Activated T-cell treated with anti-CD3 and anti-CD28 coated beads, Interleukin-2, amount 50 U/mL, for 24 hours (primary cell): ENCODE results near the gene TMTC2.

Experiments used
- DNase-seq: peaks from one replicate; pipeline ENCODE4 v3.0.0-alpha.2; 2020
- H3K27ac Mint-ChIP-seq: 2 replicates; pipeline ENCODE4 v1.8.0; 2020; ENCODE audit warnings: mild to moderate bottlenecking, mixed read lengths
- H3K27me3 Mint-ChIP-seq: 2 replicates; pipeline ENCODE4 v1.8.0; 2020; ENCODE audit warnings: mixed read lengths
- H3K36me3 Mint-ChIP-seq: 2 replicates; pipeline ENCODE4 v1.8.0; 2020; ENCODE audit warnings: low read depth, mixed read lengths
- H3K4me1 Mint-ChIP-seq: 2 replicates; pipeline ENCODE4 v1.8.0; 2020; ENCODE audit warnings: low read depth, mixed read lengths
- H3K4me3 Mint-ChIP-seq: 2 replicates; pipeline ENCODE4 v1.8.0; 2020; ENCODE audit warnings: mild to moderate bottlenecking, moderate library complexity, mixed read lengths
- H3K9me3 Mint-ChIP-seq: 2 replicates; pipeline ENCODE4 v1.8.0; 2020; ENCODE audit warnings: mixed read lengths

The TMTC2 gene

GRCh38 chr12:82873309-82873708 lies 186.6 kb downstream of the TMTC2 start:
- Mint-ChIP-seq H3K36me3 (no peaks in the 10 kb centered on the region), H3K4me3 (no peak overlapping the region), H3K9me3 (no peaks in the 10 kb centered on the region), H3K4me1 (peaks cover 3% of the 10 kb centered on the region), H3K27ac (no peak overlapping the region), H3K27me3 (no peaks in the 10 kb centered on the region)
- no peak for DNase-seq

GRCh38 chr12:82873951-82874350 lies 187.2 kb downstream of the TMTC2 start:
- H3K4me3 Mint-ChIP-seq: no peak overlapping the region
- no peaks in the 10 kb centered on the region for H3K9me3 Mint-ChIP-seq
- H3K27me3 Mint-ChIP-seq: no peaks in the 10 kb centered on the region
- DNase-seq: no peak
- no peaks in the 10 kb centered on the region for H3K36me3 Mint-ChIP-seq
- H3K4me1 Mint-ChIP-seq: peaks cover 3% of the 10 kb centered on the region
- H3K27ac Mint-ChIP-seq: no peak overlapping the region

- Mint-ChIP-seq H3K27me3 (no peaks in the 10 kb centered on the region), H3K4me3 (no peak overlapping the region), H3K27ac (no peak overlapping the region), H3K9me3 (no peaks in the 10 kb centered on the region), H3K4me1 (peaks cover 3% of the 10 kb centered on the region), H3K36me3 (no peaks in the 10 kb centered on the region)
- no peak for DNase-seq
Measured at GRCh38 chr12:82874945-82875344, 188.2 kb downstream of the TMTC2 start.

DNA sequence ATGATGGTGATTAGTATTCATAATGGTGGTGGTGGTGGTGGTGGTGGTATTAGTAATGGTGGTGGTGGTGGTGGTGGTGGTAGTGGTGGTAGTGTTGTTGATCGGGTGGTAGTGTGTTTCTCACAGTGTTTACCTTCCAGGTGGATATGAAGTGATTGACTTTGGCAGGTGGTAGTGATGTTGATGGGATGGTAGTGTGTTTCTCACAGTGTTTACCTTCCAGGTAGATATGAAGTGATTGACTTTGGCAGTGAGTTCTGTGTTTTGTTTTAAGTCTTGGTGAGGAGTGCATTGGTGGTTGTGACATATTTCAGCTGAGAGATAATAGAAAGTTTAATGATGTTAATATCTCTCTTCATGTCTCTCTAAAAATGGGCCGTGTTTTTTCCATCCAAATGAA lies 189.4 kb downstream of the TMTC2 start:
- Mint-ChIP-seq H3K36me3 (no peaks in the 10 kb centered on the region), H3K9me3 (no peaks in the 10 kb centered on the region), H3K27ac (no peak overlapping the region), H3K4me1 (no peaks in the 10 kb centered on the region), H3K27me3 (no peaks in the 10 kb centered on the region), H3K4me3 (no peak overlapping the region)
- no peak for DNase-seq

DNA sequence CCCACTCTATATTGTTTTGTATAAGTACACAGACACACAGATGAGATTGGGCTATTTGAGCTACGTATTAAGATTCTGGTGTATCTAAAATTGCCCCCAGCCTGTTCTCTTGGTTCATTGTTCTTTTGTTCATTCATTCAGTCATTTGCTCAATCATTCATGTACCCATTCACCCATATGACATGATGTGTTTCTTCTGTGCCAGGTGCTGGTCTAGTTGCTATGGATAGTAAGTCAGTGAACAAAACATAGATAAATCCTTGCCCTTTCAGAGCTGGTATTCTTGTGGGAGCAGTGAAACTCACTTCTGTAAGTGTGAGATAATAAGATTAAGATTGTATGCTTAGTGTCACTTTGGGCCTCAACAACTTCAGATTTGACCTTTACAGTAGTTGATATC lies 191.3 kb downstream of the TMTC2 start:
- no peak for DNase-seq
- no peaks in the 10 kb centered on the region for H3K36me3 Mint-ChIP-seq
- H3K4me1 Mint-ChIP-seq: no peaks in the 10 kb centered on the region
- H3K9me3 Mint-ChIP-seq: no peaks in the 10 kb centered on the region
- H3K27me3 Mint-ChIP-seq: no peaks in the 10 kb centered on the region
- no peak overlapping the region for H3K27ac Mint-ChIP-seq
- H3K4me3 Mint-ChIP-seq: no peak overlapping the region

DNA sequence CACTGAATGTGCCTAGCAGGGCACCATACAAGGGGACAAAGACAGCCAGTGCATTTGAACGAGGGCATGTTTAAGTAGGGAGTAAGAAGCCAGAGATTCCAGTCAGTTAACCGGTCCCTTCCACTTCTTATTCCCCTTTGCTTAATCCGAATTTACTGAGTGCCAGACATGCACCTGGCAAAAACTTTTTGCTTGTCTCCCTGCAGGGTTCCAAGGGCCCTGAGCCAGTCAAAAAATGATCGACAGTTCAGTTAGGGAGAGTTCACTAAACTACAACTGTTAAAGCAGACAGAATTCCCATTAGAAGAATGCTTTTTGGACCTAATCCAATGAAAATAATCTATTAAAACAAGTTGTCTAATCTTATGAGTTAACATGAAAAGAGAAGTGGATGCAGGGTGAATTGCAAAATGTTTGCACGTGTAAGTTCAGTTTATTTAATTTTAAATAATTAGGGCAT lies 193.8 kb downstream of the TMTC2 start:
- H3K36me3 Mint-ChIP-seq: no peaks in the 10 kb centered on the region
- H3K4me3 Mint-ChIP-seq: no peak overlapping the region
- DNase-seq: no peak
- H3K27me3 Mint-ChIP-seq: no peaks in the 10 kb centered on the region
- no peak overlapping the region for H3K27ac Mint-ChIP-seq
- no peaks in the 10 kb centered on the region for H3K4me1 Mint-ChIP-seq
- no peaks in the 10 kb centered on the region for H3K9me3 Mint-ChIP-seq

GRCh38 chr12:82883394-82884355 lies 197.0 kb downstream of the TMTC2 start:
- no peaks in the 10 kb centered on the region for H3K36me3 Mint-ChIP-seq
- no peaks in the 10 kb centered on the region for H3K4me1 Mint-ChIP-seq
- H3K27me3 Mint-ChIP-seq: no peaks in the 10 kb centered on the region
- no peak overlapping the region for H3K4me3 Mint-ChIP-seq
- no peaks in the 10 kb centered on the region for H3K9me3 Mint-ChIP-seq
- DNase-seq: no peak
- no peak overlapping the region for H3K27ac Mint-ChIP-seq

DNA sequence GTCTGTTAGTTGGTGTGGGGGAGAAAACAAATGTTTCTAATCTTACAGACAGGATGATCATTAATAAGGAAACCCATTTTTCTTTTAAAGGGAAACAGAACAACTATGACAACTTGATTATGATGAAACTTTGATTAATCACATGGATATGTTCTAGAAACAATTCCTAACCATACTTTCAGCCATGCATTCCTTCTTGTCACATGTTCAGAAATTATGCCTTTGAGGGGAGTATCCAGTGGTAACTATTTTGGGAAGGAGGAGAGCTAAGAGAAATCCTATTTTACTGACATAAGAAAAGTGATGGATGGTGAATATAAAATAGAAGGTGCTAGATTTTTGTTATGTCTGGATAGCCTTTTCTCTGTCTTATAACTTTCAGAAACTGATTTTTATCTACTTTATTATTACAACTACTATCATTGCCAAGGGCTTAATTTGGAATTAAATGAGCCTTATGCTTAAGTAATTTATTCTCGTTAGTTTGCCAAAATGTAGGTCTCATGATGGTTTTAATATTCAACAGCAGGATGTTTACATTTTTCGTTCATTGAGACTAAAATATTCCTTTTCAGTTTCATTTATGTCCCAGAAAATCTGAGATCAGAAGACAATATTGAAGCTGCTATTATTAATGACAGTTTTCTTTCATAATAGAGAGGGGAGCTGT lies 200.1 kb downstream of the TMTC2 start:
- Mint-ChIP-seq H3K9me3 (no peaks in the 10 kb centered on the region), H3K27me3 (no peaks in the 10 kb centered on the region), H3K4me1 (no peaks in the 10 kb centered on the region), H3K36me3 (no peaks in the 10 kb centered on the region), H3K4me3 (no peak overlapping the region), H3K27ac (no peak overlapping the region)
- no peak for DNase-seq

DNA sequence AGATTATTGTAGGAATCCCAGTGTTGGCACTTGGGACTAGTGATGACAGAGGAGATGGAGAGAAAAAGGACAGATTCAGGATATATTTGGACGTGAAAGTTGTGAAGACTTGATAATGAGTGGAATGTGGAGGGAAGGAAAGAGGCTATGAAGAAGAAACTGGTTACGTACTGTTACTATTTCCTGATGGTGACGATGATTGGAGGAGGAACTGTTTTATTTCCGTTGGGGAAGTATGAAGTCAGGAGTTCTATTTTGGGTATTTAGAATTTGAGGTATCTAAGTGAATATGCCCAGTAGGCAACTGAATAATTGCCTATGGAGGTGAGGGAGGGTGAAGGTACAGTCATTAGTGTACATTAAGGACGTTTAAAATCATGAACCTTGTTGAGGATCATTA lies 207.2 kb downstream of the TMTC2 start:
- no peak for DNase-seq
- Mint-ChIP-seq H3K4me1 (no peaks in the 10 kb centered on the region), H3K27ac (no peak overlapping the region), H3K27me3 (no peaks in the 10 kb centered on the region), H3K36me3 (no peaks in the 10 kb centered on the region), H3K9me3 (no peaks in the 10 kb centered on the region), H3K4me3 (no peak overlapping the region)

DNA sequence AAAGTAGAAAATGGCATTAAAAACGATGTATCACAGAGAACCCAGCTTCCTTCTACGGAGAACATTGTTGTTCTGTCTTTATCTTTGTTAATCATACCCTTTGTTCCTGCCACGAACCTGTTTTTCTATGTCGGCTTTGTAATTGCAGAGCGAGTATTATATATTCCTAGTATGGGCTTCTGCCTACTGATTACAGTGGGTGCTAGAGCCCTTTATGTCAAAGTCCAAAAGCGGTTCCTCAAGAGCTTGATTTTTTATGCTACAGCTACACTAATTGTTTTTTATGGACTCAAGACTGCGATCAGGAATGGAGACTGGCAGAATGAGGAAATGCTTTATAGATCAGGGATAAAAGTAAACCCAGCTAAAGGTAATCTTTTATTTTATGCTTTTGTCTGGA lies 209.6 kb downstream of the TMTC2 start:
- no peaks in the 10 kb centered on the region for H3K36me3 Mint-ChIP-seq
- DNase-seq: no peak
- no peaks in the 10 kb centered on the region for H3K27me3 Mint-ChIP-seq
- no peaks in the 10 kb centered on the region for H3K4me1 Mint-ChIP-seq
- no peaks in the 10 kb centered on the region for H3K9me3 Mint-ChIP-seq
- no peak overlapping the region for H3K4me3 Mint-ChIP-seq
- H3K27ac Mint-ChIP-seq: no peak overlapping the region

DNA sequence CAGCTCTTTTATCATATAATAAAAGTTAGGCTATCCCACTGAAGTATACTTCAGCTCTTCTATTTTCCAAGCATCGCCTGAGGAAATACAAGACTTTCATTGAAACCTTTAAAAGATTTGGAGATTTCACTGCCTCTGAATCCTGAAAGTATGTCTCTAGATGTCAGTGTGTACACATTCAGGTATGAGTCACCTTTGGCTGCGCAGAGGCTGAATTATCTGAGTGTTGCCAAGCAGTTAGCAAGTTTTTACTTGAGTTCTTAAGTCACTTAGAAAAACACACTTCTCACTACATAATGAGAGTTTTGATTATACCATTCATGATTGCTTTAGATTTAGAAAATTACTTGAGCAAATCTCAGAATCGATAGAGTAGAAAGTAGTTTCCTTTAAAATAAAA lies 210.3 kb downstream of the TMTC2 start:
- no peaks in the 10 kb centered on the region for H3K9me3 Mint-ChIP-seq
- H3K36me3 Mint-ChIP-seq: no peaks in the 10 kb centered on the region
- H3K4me1 Mint-ChIP-seq: no peaks in the 10 kb centered on the region
- H3K4me3 Mint-ChIP-seq: no peak overlapping the region
- H3K27me3 Mint-ChIP-seq: no peaks in the 10 kb centered on the region
- no peak overlapping the region for H3K27ac Mint-ChIP-seq
- no peak for DNase-seq

GRCh38 chr12:82898441-82898840 lies 211.7 kb downstream of the TMTC2 start:
- Mint-ChIP-seq H3K4me1 (no peaks in the 10 kb centered on the region), H3K4me3 (no peak overlapping the region), H3K27me3 (no peaks in the 10 kb centered on the region), H3K27ac (no peak overlapping the region), H3K9me3 (no peaks in the 10 kb centered on the region), H3K36me3 (no peaks in the 10 kb centered on the region)
- DNase-seq: no peak

- Mint-ChIP-seq H3K27me3 (no peaks in the 10 kb centered on the region), H3K27ac (no peak overlapping the region), H3K4me1 (no peaks in the 10 kb centered on the region), H3K36me3 (no peaks in the 10 kb centered on the region), H3K4me3 (no peak overlapping the region), H3K9me3 (no peaks in the 10 kb centered on the region)
- DNase-seq: no peak
Measured at GRCh38 chr12:82904219-82904790, 217.6 kb downstream of the TMTC2 start.

GRCh38 chr12:82910246-82910893 lies 223.7 kb downstream of the TMTC2 start:
- no peak for DNase-seq
- Mint-ChIP-seq H3K4me1 (no peaks in the 10 kb centered on the region), H3K36me3 (no peaks in the 10 kb centered on the region), H3K9me3 (no peaks in the 10 kb centered on the region), H3K4me3 (no peak overlapping the region), H3K27me3 (no peaks in the 10 kb centered on the region), H3K27ac (no peak overlapping the region)
